Activated naive CD8-positive, alpha-beta T cell treated with anti-CD3 and anti-CD28 coated beads, Interleukin-2, amount 50 U/mL, for 24 hours (primary cell): ENCODE measurements around the gene SPECC1.
"Not testable (repeated sequence)": the region's sequence is repeated elsewhere in the genome, so short reads cannot be mapped to it uniquely, and the experiment has no call there.

Experiments
- ATAC-seq: fragments of 150-1000 bp; cut with Tn5 transposase; one replicate; pipeline ENCODE4 v1.10.0; 2021
- DNase-seq: peaks from one replicate; pipeline ENCODE4 v3.0.0; 2021
- H3K27ac Mint-ChIP-seq: one replicate; pipeline ENCODE4 v1.8.0; 2021; ENCODE audit warnings: mild to moderate bottlenecking, mixed read lengths
- H3K27me3 Mint-ChIP-seq: one replicate; pipeline ENCODE4 v1.8.0; 2021; ENCODE audit warnings: mixed read lengths
- H3K36me3 Mint-ChIP-seq: one replicate; pipeline ENCODE4 v1.8.0; 2021; ENCODE audit warnings: low read depth, mixed read lengths
- H3K4me1 Mint-ChIP-seq: one replicate; pipeline ENCODE4 v1.8.0; 2021; ENCODE audit warnings: mixed read lengths
- H3K4me3 Mint-ChIP-seq: one replicate; pipeline ENCODE4 v1.8.0; 2021; ENCODE audit warnings: mild to moderate bottlenecking, moderate library complexity, mixed read lengths
- H3K9me3 Mint-ChIP-seq: one replicate; pipeline ENCODE4 v1.8.0; 2021; ENCODE audit warnings: mixed read lengths

SPECC1 gene

DNA sequence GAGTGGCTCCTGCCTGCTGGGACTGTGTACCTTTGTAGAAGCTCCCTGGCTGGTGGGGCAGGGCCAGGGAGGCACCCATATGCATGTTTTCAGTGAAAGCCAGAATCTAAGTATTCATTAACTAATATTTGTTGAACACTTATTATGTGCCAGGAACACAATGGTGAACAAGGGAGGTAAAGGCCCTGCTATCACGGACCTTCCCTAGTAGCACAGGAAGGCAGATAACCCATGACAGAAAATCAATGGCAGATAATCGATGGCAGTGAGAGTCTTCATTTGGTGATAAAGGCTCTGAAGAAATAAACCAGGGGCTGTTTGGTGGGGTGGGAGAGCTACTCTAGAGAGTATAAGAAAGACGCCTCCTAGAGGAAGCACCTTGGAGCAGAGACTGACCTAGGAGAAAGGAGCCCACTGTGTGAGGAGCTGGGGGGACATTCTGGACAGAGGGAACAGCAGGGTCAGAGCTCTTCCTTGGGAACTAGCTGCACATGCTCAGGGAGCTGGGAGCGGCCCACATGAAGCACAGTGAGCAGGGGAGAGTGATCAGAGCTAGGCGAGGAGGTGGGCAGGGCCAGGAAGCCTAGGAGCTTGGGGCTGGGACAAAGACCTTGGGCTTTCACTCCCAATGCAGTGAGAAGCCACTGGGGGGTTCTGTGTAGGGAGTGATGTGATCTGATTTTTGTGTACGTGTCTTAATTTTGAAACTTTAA is 78.5 kb downstream of the SPECC1 start:
- ATAC-seq, result no peak
- Mint-ChIP-seq H3K27me3 (no peaks in the 10 kb centered on the region), H3K9me3 (no peaks in the 10 kb centered on the region), H3K4me3 (no peak overlapping the region), H3K36me3 (no peaks in the 10 kb centered on the region), H3K27ac (no peak overlapping the region), H3K4me1 (peaks cover 5% of the 10 kb centered on the region)
- DNase-seq, result no peak

DNA sequence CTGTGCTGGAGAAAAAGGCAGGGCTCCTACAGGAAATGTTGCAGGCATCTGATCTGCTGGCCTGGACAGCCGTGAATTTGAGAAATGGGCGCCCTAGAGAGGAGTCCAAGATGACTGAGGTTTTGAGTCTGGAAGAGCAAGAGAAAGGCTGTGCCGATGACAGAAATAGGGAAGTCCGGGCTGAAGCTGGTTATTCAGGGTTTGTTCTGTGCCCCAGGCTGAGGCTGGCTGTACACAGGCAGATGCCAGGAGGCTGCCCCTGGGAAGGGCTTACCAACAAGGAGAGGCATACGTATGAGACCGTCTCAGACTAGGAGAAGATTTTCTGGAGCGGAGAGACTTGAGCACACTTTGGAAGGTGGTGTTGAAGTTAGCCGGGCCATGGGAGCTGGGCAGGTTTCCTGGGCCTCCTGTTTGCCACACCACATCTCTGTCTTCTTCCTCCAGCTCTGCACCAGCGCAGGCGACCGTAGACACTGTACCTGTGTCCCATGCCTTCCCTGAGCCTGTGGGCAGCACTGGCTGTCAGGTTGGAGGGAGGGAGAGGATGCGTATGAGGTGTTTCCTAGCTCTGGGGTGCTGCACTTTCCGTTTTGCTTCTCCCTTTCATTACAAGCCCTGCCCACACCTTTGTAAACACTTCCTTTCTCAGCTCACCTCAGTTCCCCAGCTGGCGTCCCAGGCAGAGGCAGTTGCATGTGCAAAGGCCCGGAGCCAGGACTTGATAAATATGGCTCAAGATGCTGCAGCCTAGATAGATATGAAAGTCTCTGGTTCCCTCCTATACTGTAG is 80.8 kb downstream of the SPECC1 start:
- Mint-ChIP-seq H3K27ac (no peak overlapping the region), H3K9me3 (no peaks in the 10 kb centered on the region), H3K4me1 (peaks cover 5% of the 10 kb centered on the region), H3K27me3 (no peaks in the 10 kb centered on the region), H3K36me3 (no peaks in the 10 kb centered on the region), H3K4me3 (no peak overlapping the region)
- DNase-seq (no peak), ATAC-seq (peak; percentile 20)

DNA sequence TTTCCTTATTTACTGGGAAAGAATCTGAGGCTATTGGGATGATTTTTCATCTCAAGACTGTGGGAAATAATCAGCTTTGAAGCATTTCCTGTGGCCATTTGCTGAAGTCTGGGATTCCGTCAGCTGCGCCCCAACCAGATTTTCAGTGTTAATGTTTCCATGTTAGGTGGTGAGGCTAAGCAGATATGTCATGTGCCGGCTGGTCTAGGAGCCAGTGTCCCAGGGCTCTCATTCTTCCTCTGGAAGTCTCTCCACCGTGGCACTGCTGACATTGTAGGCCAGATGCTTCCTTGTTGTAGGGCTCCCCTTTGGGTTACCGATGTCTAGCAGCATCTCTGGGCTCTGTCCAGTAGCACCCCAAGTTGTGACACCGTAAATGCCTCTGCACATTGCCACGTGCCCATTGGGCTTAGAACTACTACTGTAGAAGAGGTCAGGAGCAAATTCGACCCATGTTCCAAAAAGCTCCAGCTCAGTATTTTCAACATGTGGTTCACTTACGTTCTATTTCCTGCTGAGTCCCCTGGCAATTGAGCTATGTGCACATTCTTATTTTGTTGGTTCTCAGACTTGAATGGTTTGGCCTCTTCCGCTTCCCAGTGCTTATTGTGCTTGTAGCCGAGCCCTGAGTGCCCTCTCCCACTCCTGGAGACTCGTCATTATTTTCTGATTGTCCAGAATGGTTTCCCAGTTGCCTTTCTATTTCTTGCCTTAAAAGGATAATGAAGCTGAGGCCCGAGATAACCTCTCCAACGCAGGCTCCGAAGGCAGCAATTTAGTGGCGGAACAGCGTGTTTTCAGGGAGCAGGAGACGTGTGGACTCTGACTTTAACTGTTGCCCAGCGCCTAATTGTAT is 82.2 kb downstream of the SPECC1 start:
- H3K9me3 Mint-ChIP-seq, result no peaks in the 10 kb centered on the region
- H3K4me3 Mint-ChIP-seq, result no peak overlapping the region
- ATAC-seq, result no peak
- DNase-seq, result no peak
- peaks cover 5% of the 10 kb centered on the region for H3K4me1 Mint-ChIP-seq
- H3K27me3 Mint-ChIP-seq, result no peaks in the 10 kb centered on the region
- no peaks in the 10 kb centered on the region for H3K36me3 Mint-ChIP-seq
- no peak overlapping the region for H3K27ac Mint-ChIP-seq

DNA sequence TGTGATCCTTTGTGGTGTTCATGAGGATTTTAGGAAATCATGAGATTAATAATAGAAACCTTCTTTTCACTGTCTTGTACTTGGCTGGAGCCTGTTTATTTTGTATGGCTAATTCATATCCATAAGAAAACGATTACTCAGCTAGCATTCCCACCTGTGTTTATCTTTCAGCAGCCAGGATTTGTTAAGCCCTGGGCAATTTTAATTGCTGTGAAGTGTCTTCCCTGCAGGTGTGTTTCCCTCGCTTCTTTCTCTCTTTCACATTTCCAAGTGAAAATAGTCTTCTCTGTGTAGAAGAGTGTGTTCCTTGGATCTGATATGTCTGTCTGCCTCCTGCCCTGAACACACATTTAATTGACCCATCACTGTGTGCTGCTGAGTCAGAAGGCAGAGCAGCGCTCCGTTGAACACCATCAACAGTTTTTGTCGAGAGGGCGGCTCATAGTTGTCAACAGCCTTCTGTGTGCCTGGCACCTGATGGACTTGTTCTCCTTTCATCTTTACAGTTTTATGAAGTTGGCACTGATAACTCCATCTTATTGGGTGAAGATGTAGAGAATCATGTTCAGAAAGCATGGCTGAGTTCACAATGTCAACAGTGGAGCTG is 83.2 kb downstream of the SPECC1 start:
- Mint-ChIP-seq H3K9me3 (no peaks in the 10 kb centered on the region), H3K27me3 (no peaks in the 10 kb centered on the region), H3K4me3 (no peak overlapping the region), H3K36me3 (no peaks in the 10 kb centered on the region), H3K4me1 (peaks cover 5% of the 10 kb centered on the region), H3K27ac (no peak overlapping the region)
- DNase-seq, result no peak
- no peak for ATAC-seq

DNA sequence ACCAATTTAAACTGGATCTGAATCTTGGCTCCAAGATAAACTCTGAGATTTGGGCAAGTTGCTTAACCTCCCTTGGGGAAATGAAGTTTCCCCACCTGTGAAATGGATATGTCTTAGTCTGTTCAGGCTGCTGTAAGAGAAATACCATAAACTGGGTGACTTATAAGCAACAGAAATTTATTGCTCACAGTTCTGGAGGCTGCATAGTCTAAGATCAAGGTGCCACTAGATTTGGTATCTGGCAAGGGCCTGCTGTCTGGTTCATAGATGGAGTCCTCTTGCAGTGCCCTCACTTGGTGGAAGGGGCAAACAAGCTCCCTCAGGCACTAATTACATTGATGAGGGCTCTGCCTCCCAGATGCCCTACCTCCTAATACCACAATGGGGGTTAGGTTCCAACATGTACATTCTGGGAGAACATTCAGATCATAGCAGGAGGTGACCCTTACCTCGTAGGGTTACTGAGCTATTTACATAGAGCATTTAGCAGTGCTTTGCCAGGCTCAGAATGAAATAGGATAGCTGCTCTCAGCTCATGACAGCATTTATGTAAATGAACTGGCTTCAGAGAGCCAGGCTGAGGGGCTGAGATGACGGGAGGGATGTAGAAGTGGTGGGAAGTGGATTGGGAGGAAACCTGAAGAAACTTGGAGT is 83.9 kb downstream of the SPECC1 start:
- Mint-ChIP-seq H3K4me1 (peaks cover 5% of the 10 kb centered on the region), H3K9me3 (no peaks in the 10 kb centered on the region), H3K4me3 (no peak overlapping the region), H3K36me3 (no peaks in the 10 kb centered on the region), H3K27ac (no peak overlapping the region), H3K27me3 (no peaks in the 10 kb centered on the region)
- no peak for ATAC-seq
- DNase-seq, result no peak

DNA sequence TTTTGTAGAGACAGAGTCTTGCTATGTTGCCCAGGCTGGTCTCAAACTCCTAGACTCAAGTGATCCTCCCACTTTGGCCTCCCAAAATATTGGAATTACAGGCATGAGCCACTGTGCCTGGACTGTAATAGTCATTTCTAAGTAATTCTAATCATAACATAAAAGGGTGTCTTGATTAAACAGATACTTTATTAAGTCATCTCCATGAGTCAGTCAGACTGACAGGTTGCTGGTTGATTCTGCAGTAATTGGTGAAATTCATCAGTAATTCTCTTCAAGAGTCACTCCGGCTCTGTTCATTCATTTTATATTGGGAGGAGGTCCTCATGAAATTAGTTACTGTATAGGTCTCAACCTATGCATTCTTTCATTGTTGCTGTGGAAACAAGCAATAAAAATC is 85.6 kb downstream of the SPECC1 start:
- no peaks in the 10 kb centered on the region for H3K36me3 Mint-ChIP-seq
- H3K27me3 Mint-ChIP-seq, result no peaks in the 10 kb centered on the region
- ATAC-seq, result no peak
- H3K27ac Mint-ChIP-seq, result no peak overlapping the region
- DNase-seq, result no peak
- no peak overlapping the region for H3K4me3 Mint-ChIP-seq
- H3K4me1 Mint-ChIP-seq, result peaks cover 5% of the 10 kb centered on the region
- H3K9me3 Mint-ChIP-seq, result no peaks in the 10 kb centered on the region

DNA sequence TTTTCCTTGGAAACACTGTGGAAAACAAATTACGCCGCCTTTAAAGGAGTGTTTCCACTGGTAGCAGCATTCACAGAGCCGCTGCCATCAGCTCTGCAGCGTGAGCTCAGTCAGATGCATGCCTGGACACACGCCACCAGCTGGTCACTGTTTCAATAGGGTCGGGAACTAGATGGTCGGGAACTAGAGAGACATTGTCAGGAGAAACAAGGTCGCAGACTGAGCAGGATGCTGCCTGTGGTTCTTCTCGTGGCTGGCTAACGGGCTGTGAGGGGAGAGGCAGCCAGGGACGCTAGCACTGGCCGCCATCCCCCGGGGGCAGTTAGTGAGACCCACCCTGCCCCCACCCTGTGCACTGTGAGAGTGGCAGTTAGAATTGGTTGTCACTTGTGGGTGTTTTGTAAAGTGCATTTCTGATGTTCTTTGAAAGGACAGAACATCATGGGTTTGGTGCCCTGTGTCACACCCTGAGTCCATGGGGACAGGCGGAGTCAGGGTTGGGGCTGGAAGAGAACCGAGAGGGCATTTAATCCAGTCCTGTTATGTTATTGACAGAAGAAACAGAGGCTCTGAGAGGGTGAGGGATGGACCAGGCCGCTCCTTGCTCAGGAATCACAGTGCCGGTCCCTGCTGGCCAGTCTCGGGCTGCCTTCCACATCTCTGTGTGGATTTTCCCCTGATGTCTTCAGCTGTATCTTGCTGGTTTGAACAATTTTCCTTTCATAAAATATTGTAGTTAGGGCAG is 86.3 kb downstream of the SPECC1 start:
- no peak overlapping the region for H3K27ac Mint-ChIP-seq
- ATAC-seq (no peak), DNase-seq (no peak)
- H3K4me3 Mint-ChIP-seq, result no peak overlapping the region
- no peaks in the 10 kb centered on the region for H3K36me3 Mint-ChIP-seq
- H3K27me3 Mint-ChIP-seq, result no peaks in the 10 kb centered on the region
- H3K4me1 Mint-ChIP-seq, result peaks cover 1% of the 10 kb centered on the region
- no peaks in the 10 kb centered on the region for H3K9me3 Mint-ChIP-seq

DNA sequence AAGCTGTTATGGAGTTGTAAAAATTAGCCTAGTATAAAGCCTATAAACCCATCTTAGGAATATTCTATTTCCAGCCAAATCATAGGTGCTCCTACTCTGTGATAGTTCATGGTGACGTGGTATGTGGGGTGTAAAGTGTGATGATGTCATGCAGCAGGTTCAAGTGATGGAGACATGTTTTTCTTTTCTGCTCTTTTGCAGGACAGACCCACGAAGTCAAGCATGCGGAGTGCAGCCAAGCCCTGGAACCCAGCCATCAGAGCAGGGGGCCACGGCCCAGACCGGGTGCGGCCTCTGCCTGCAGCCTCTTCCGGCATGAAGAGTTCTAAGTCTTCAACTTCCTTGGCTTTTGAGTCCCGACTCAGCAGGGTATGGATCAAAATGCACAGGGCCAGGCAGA is 87.3 kb downstream of the SPECC1 start:
- no peak overlapping the region for H3K4me3 Mint-ChIP-seq
- H3K27me3 Mint-ChIP-seq, result no peaks in the 10 kb centered on the region
- H3K36me3 Mint-ChIP-seq, result no peaks in the 10 kb centered on the region
- no peak for DNase-seq
- H3K4me1 Mint-ChIP-seq, result no peaks in the 10 kb centered on the region
- no peak for ATAC-seq
- no peaks in the 10 kb centered on the region for H3K9me3 Mint-ChIP-seq
- H3K27ac Mint-ChIP-seq, result no peak overlapping the region

DNA sequence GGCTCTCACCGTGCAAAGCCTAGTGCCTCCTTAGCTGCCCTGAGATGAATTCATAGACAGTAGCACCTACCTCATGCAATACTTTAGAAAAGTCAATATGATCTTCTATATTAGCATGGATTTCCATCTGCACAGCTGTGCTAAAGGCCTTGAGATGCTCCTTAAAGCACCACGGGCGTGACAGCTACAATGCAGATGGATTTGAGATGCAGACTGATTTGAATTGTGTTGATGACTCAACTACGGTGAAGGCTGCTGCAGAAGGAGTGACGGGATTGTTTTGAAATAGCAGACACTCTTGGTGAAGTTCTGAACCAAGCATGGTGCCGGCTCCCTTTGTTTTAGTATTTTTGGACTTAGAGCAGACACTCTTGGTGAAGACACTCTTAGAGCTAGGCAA is 88.2 kb downstream of the SPECC1 start:
- no peaks in the 10 kb centered on the region for H3K27me3 Mint-ChIP-seq
- H3K36me3 Mint-ChIP-seq, result no peaks in the 10 kb centered on the region
- DNase-seq, result no peak
- no peak for ATAC-seq
- no peaks in the 10 kb centered on the region for H3K4me1 Mint-ChIP-seq
- H3K27ac Mint-ChIP-seq, result no peak overlapping the region
- no peak overlapping the region for H3K4me3 Mint-ChIP-seq
- no peaks in the 10 kb centered on the region for H3K9me3 Mint-ChIP-seq

DNA sequence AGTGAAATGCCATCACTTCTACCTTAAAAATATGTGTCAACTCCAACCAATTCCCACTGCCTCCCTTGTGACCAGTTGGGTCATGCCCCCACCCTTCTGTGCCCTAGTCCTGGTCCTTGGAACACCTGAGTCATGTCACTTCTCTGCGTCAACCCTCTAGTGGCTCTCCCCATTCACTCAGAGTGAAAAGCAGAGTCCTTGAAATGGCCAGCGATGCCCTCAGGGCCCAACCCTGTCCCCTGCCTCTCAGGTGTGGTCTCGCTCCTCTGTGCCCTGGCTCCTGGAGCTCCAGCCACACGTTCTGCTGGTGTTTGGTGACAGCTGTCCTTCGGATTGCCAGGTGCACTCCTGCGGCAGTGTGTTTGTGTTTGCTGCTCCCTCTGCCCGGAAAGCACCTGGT is 89.2 kb downstream of the SPECC1 start:
- Mint-ChIP-seq H3K36me3 (no peaks in the 10 kb centered on the region), H3K4me1 (no peaks in the 10 kb centered on the region), H3K27ac (no peak overlapping the region), H3K4me3 (no peak overlapping the region), H3K9me3 (no peaks in the 10 kb centered on the region), H3K27me3 (no peaks in the 10 kb centered on the region)
- DNase-seq, result no peak
- peak; percentile 24 for ATAC-seq

DNA sequence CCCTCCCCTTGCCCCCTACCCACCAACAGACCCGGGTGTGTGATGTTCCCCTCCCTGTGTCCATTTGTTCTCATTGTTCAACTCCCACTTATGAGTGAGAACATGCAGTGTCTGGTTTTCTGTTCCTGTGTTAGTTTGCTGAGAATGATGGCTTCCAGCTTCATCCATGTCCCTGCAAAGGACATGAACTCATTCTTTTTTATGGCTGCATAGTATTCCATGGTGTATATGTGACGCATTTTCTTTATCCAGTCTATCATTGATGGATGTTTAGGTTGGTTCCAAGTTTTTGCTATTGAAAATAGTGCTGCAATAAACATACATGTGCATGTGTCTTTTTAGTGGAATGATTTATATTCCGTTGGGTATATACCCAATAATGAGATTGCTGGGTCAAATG is 91.6 kb downstream of the SPECC1 start:
- not testable (repeated sequence) for H3K4me3 Mint-ChIP-seq, H3K36me3 Mint-ChIP-seq, H3K4me1 Mint-ChIP-seq, DNase-seq, H3K27me3 Mint-ChIP-seq, H3K9me3 Mint-ChIP-seq, H3K27ac Mint-ChIP-seq, ATAC-seq

DNA sequence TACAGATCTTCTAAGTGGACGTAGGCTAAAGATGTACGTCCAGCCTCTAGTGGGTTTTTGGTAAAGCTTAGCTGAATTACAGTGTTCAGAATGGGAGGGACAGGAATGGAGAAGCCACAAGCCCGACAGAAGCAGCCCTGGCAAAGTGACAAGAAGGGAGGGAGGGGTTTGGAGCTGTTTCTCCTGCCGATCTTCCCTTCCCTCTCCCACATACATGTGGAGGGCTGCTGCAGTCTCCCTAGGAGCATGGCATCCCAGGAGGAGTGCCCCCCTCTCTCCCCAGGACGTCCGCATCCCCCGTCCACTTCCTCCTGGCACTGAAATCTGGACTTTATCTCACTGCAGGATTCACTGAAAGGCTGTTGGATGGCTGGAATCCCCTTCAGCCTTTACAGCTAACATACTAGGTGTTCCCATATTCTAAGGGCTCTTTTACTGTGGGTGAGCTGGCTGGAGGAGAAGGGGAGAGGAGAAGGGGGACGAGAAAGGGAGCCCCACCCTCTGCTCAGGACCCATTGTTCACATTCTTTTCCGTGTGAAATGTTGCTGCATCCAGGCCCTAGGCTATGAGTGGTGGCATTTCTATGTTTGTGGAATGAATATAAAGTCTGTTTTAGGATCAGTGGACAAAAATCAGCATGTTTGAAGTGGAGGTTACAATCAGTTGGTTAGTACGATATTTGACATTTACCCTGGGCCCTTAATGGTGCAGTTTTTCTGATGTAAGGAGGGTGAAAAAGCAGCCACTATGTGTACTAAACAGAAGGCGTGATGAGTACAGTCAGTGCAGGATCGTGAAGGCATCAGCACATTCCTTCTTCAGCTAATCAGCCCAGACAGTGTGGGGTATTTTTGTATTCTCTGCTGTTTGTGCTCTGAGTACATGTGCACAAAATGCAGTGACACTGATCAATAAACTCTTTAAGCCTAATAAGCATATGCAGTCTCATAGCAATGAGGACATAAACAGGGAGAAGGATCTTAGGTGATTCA is 94.6 kb downstream of the SPECC1 start:
- DNase-seq (no peak), ATAC-seq (no peak)
- Mint-ChIP-seq H3K27me3 (no peaks in the 10 kb centered on the region), H3K4me1 (peaks cover 12% of the 10 kb centered on the region), H3K36me3 (no peaks in the 10 kb centered on the region), H3K4me3 (no peak overlapping the region), H3K9me3 (no peaks in the 10 kb centered on the region), H3K27ac (no peak overlapping the region)
